MM.1S (cell line): ENCODE data around the gene EPN2.

Experiments
- EZH2 ChIP-seq: fragments of 300-600 bp; sonication (generic); optimal IDR thresholded peaks from 2 replicates; pipeline ENCODE3; 2017; ENCODE audit warnings: low read depth, mild to moderate bottlenecking, antibody characterized with exemption, low read length, mixed read lengths
- TF ChIP-seq, protein P1 (sequence below): fragments of 300-600 bp; sonication (generic); IDR thresholded peaks from 2 replicates; pipeline ENCODE4 v1.5.1; 2016; ENCODE audit warnings: antibody characterized with exemption, low read length, mixed read lengths

GRCh38 chr17:19342611-19343255 lies 105.6 kb downstream of the EPN2 start:
- TF ChIP-seq, protein P1, sequence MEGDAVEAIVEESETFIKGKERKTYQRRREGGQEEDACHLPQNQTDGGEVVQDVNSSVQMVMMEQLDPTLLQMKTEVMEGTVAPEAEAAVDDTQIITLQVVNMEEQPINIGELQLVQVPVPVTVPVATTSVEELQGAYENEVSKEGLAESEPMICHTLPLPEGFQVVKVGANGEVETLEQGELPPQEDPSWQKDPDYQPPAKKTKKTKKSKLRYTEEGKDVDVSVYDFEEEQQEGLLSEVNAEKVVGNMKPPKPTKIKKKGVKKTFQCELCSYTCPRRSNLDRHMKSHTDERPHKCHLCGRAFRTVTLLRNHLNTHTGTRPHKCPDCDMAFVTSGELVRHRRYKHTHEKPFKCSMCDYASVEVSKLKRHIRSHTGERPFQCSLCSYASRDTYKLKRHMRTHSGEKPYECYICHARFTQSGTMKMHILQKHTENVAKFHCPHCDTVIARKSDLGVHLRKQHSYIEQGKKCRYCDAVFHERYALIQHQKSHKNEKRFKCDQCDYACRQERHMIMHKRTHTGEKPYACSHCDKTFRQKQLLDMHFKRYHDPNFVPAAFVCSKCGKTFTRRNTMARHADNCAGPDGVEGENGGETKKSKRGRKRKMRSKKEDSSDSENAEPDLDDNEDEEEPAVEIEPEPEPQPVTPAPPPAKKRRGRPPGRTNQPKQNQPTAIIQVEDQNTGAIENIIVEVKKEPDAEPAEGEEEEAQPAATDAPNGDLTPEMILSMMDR = no peak
- TF ChIP-seq EZH2 = no peak
